H1 (cell line): ENCODE results near the gene MOK. TPM values are rescaled to one million over a fixed set of nuclear protein-coding genes. Genes with fewer than 3 reads are reported as not detected.

Experiments used
- CTCF ChIA-PET: fragments of 300-600 bp; sonication (Branson Sonifier 250); formaldehyde crosslinking; loops from one replicate; lab custom pipeline; 2021; ENCODE audit not compliant: partially characterized antibody; lab: Charles Lee
- POLR2A ChIA-PET: fragments of 300-600 bp; sonication (Branson Sonifier 250); formaldehyde crosslinking; loops from one replicate; lab custom pipeline; 2021; ENCODE audit warnings: inconsistent platforms; ENCODE audit not compliant: partially characterized antibody; lab: Charles Lee
- DNase-seq, 2 experiments: peaks; one replicate each; pipeline versions ENCODE4 v3.0.0 to v3.0.0-alpha.2; 2010 to 2022; ENCODE audit warnings: low spot score in 2 of 2, low read depth in 1 of 2, mixed read lengths in 1 of 2
- FAIRE-seq: peaks from 2 replicates; lab custom pipeline; 2011; peaks lifted over from hg19 to GRCh38; lab: Jason Lieb, UNC
- H2AFZ ChIP-seq: 2 replicates; pipeline ENCODE4 v1.8.1; 2012; ENCODE audit warnings: low read length, inconsistent platforms
- H2AK5ac ChIP-seq: 2 replicates; pipeline ENCODE4 v1.6.1; 2013; ENCODE audit warnings: low read depth, low read length
- H2BK120ac ChIP-seq: replicated peaks from 2 replicates; pipeline ENCODE3; 2013; ENCODE audit warnings: low read depth, low read length, inconsistent platforms
- H2BK12ac ChIP-seq: 2 replicates; pipeline ENCODE4 v1.6.1; 2013; ENCODE audit warnings: low read depth, low read length
- H2BK15ac ChIP-seq: 2 replicates; pipeline ENCODE4 v1.6.1; 2013; ENCODE audit warnings: low read length
- H2BK20ac ChIP-seq: 2 replicates; pipeline ENCODE4 v1.6.1; 2013; ENCODE audit warnings: low read length
- H2BK5ac ChIP-seq: 2 replicates; pipeline ENCODE4 v1.6.1; 2013; ENCODE audit warnings: low read depth, low read length
- H3K14ac ChIP-seq: 2 replicates; pipeline ENCODE4 v1.6.1; 2013; ENCODE audit warnings: inconsistent platforms; ENCODE audit not compliant: insufficient read length
- H3K18ac ChIP-seq: 2 replicates; pipeline ENCODE4 v1.6.1; 2013; ENCODE audit warnings: low read length; ENCODE audit errors: extremely low read depth
- H3K23ac ChIP-seq: 2 replicates; pipeline ENCODE4 v1.6.1; 2013; ENCODE audit warnings: inconsistent platforms; ENCODE audit not compliant: insufficient read length
- H3K23me2 ChIP-seq: 2 replicates; pipeline ENCODE4 v1.6.1; 2013; ENCODE audit warnings: low read depth, low read length
- H3K27ac ChIP-seq: 2 replicates; pipeline ENCODE4 v1.6.1; 2011; ENCODE audit warnings: low read depth, low read length, inconsistent platforms
- H3K27me3 ChIP-seq, 4 experiments: replicated peaks in 1 of 4; 1 replicate in 1 of 4; 2 replicates in 3 of 4; pipeline versions ENCODE4 v1.6.1 to v1.8.1; 2011 to 2013; ENCODE audit warnings: low read length in 3 of 4, mild to moderate bottlenecking in 3 of 4, inconsistent platforms in 2 of 4, mixed read lengths in 2 of 4, moderate library complexity in 1 of 4; ENCODE audit not compliant: control insufficient read depth in 3 of 4, insufficient read depth in 3 of 4; ENCODE audit errors: extremely low read depth in 1 of 4
- H3K36me3 ChIP-seq, 4 experiments: 2 replicates each; pipeline versions ENCODE4 v1.6.1 to v1.8.1; 2011 to 2013; ENCODE audit warnings: mild to moderate bottlenecking in 4 of 4, low read length in 3 of 4, moderate library complexity in 2 of 4, control low read depth in 1 of 4, inconsistent platforms in 1 of 4; ENCODE audit not compliant: insufficient read depth in 4 of 4, control insufficient read depth in 2 of 4
- H3K4ac ChIP-seq: replicated peaks from 2 replicates; pipeline ENCODE3; 2013; ENCODE audit warnings: low read length, low read depth, mixed read lengths, inconsistent platforms; ENCODE audit not compliant: insufficient read length
- H3K4me1 ChIP-seq, 4 experiments: replicated peaks in 1 of 4; 1 replicate in 1 of 4; 2 replicates in 3 of 4; pipeline versions ENCODE4 v1.6.1 to v1.8.1; 2011 to 2013; ENCODE audit warnings: low read length in 3 of 4, inconsistent platforms in 2 of 4, mixed read lengths in 1 of 4; ENCODE audit not compliant: insufficient read depth in 4 of 4, control insufficient read depth in 3 of 4
- H3K4me2 ChIP-seq, 2 experiments: 2 replicates each; pipeline versions ENCODE4 v1.6.1 to v1.8.1; 2011 to 2013; ENCODE audit warnings: low read depth in 2 of 2, low read length in 2 of 2, control low read depth in 1 of 2, inconsistent platforms in 1 of 2, mild to moderate bottlenecking in 1 of 2; ENCODE audit not compliant: insufficient read depth in 1 of 2
- H3K4me3 ChIP-seq, 4 experiments: fragments of 200-600, 300-600 bp in 1 of 4; sonication (generic), shearing (Covaris generic), sonication (Bioruptor Twin) in 1 of 4; 2 replicates each; pipeline versions ENCODE4 v1.5.1 to v1.8.1; 2011 to 2016; ENCODE audit warnings: low read length in 4 of 4, low read depth in 3 of 4, control low read depth in 2 of 4, inconsistent platforms in 2 of 4, mild to moderate bottlenecking in 2 of 4, mixed read lengths in 1 of 4, moderate library complexity in 1 of 4; ENCODE audit not compliant: insufficient read depth in 2 of 4; ENCODE audit errors: extremely low read depth in 1 of 4
- H3K56ac ChIP-seq: replicated peaks from 2 replicates; pipeline ENCODE3; 2013; ENCODE audit warnings: low read depth, mild to moderate bottlenecking, mixed read lengths, low read length, inconsistent platforms; ENCODE audit not compliant: insufficient read length
- H3K79me1 ChIP-seq: 2 replicates; pipeline ENCODE4 v1.6.1; 2013; ENCODE audit warnings: low read depth, low read length, control low read depth
- H3K79me2 ChIP-seq, 2 experiments: 2 replicates each; pipeline versions ENCODE4 v1.6.1 to v1.8.1; 2012 to 2013; ENCODE audit warnings: low read length in 2 of 2, mild to moderate bottlenecking in 2 of 2, inconsistent platforms in 1 of 2; ENCODE audit not compliant: insufficient read depth in 2 of 2, control insufficient read depth in 1 of 2
- H3K9ac ChIP-seq, 4 experiments: replicated peaks in 1 of 4; 1 replicate in 1 of 4; 2 replicates in 3 of 4; pipeline versions ENCODE4 v1.6.1 to v1.8.1; 2011 to 2013; ENCODE audit warnings: low read depth in 3 of 4, low read length in 3 of 4, control low read depth in 2 of 4, mild to moderate bottlenecking in 2 of 4, moderate library complexity in 2 of 4, inconsistent platforms in 1 of 4; ENCODE audit errors: extremely low read depth in 1 of 4
- H3K9me3 ChIP-seq, 2 experiments: 2 replicates each; pipeline versions ENCODE4 v1.6.1 to v1.8.1; 2012 to 2013; ENCODE audit warnings: mild to moderate bottlenecking in 2 of 2, moderate library complexity in 2 of 2, control low read depth in 1 of 2, inconsistent platforms in 1 of 2, low read depth in 1 of 2, low read length in 1 of 2, mixed read lengths in 1 of 2; ENCODE audit not compliant: insufficient read depth in 2 of 2
- H4K20me1 ChIP-seq, 2 experiments: replicated peaks in 1 of 2; 2 replicates each; pipeline versions ENCODE3 to v1.8.1; 2011 to 2013; ENCODE audit warnings: inconsistent platforms in 2 of 2, low read length in 2 of 2, mild to moderate bottlenecking in 1 of 2; ENCODE audit not compliant: insufficient read depth in 2 of 2, control insufficient read depth in 1 of 2
- H4K5ac ChIP-seq: 2 replicates; pipeline ENCODE4 v1.6.1; 2013; ENCODE audit warnings: low read length, low read depth, mixed read lengths, inconsistent platforms; ENCODE audit not compliant: insufficient read length
- H4K8ac ChIP-seq: 2 replicates; pipeline ENCODE4 v1.8.0; 2013; ENCODE audit warnings: mild to moderate bottlenecking, moderate library complexity, low read length, inconsistent platforms; ENCODE audit not compliant: insufficient read depth; ENCODE audit errors: extremely low read depth
- H4K91ac ChIP-seq: replicated peaks from 2 replicates; pipeline ENCODE3; 2013; ENCODE audit warnings: low read length, mixed read lengths, inconsistent platforms; ENCODE audit not compliant: insufficient read length
- ASH2L ChIP-seq: fragments of 200-600, 300-600 bp; sonication (generic); IDR thresholded peaks from one replicate; pipeline ENCODE4 v1.7.1; 2017; ENCODE audit warnings: low read length
- CBX8 ChIP-seq: fragments of 300-800, 300-1000 bp; sonication (generic); IDR thresholded peaks from 2 replicates; pipeline ENCODE4 v1.7.1; 2016; ENCODE audit warnings: low read depth, low read length, borderline replicate concordance
- EP300 ChIP-seq, 2 experiments: IDR thresholded peaks; 1 replicate in 1 of 2; 2 replicates in 1 of 2; pipeline ENCODE4 v1.6.1; 2011 to 2012; ENCODE audit warnings: low read depth in 2 of 2, low read length in 2 of 2, mild to moderate bottlenecking in 2 of 2, borderline replicate concordance in 1 of 2, inconsistent platforms in 1 of 2, moderate library complexity in 1 of 2
- JUND ChIP-seq: IDR thresholded peaks from 2 replicates; pipeline ENCODE4 v1.6.1; 2011; ENCODE audit warnings: mild to moderate bottlenecking, improper control_type of control experiment, low read length
- KDM4A ChIP-seq: IDR thresholded peaks from one replicate; pipeline ENCODE4 v1.7.1; 2012; ENCODE audit warnings: low read depth, mild to moderate bottlenecking, moderate library complexity, low read length, inconsistent platforms; ENCODE audit not compliant: severe bottlenecking
- RNF2 ChIP-seq: fragments of 200-900, 300-1000 bp; sonication (generic); IDR thresholded peaks from 2 replicates; pipeline ENCODE4 v1.7.1; 2016; ENCODE audit warnings: borderline replicate concordance, low read depth, mild to moderate bottlenecking, antibody characterized with exemption, low read length; ENCODE audit not compliant: poor library complexity, severe bottlenecking; ENCODE audit errors: missing control alignments
- SP4 ChIP-seq: IDR thresholded peaks from 2 replicates; pipeline ENCODE4 v1.6.1; 2012; ENCODE audit warnings: low read length, inconsistent platforms
- SUZ12 ChIP-seq: fragments of 200-600 bp; sonication (generic); IDR thresholded peaks from 2 replicates; pipeline ENCODE4 v1.6.1; 2012; ENCODE audit warnings: mild to moderate bottlenecking, inconsistent platforms, low read length, moderate library complexity, mixed read lengths
- TCF12 ChIP-seq: IDR thresholded peaks from 2 replicates; pipeline ENCODE4 v1.6.1; 2011; ENCODE audit warnings: low read depth, mild to moderate bottlenecking, low read length
- WGBS, 2 experiments: shearing (Covaris generic) in 1 of 2; methylation state at CpG; one replicate each; pipeline versions ENCODE4 v1.1.6 to v1.1.7; 2013 to 2015; ENCODE audit warnings: low lambda C conversion rate in 2 of 2, mixed read lengths in 2 of 2, inconsistent platforms in 1 of 2, low coverage in 1 of 2, missing lambda C conversion rate in 1 of 2; ENCODE audit not compliant: insufficient replicate concordance in 2 of 2, insufficient coverage in 1 of 2, insufficient read length in 1 of 2; ENCODE audit errors: extremely low coverage in 1 of 2, missing lambda C conversion rate in 1 of 2; 5-methylcytosine and 5-hydroxymethylcytosine counted together
- polyA plus RNA-seq, 7 experiments: library from polyadenylated mRNA; depleted of rRNA in 3 of 7; stranded (reverse) in 5 of 7; unstranded in 2 of 7; fragments of >200 nt in 5 of 7; fragments of 200-250 nt in 2 of 7; gene quantifications; 1 replicate in 5 of 7; 2 replicates in 1 of 7; 4 replicates in 1 of 7; pipeline versions ENCODE4 v1.2.1 to v1.2.3, GENCODE V29; 2011 to 2013; ENCODE audit warnings: missing spikeins in 2 of 7, mixed read lengths in 2 of 7
- total RNA-seq: library from RNA; stranded (reverse); fragmentation: NEBNext Ultra II Directional; extraction: Animal tissue kit (Norgen Biotek cat#: 25700); gene quantifications from 2 replicates; pipeline ENCODE4 v1.2.1, GENCODE V29; 2021

MOK gene
- total and polyA plus RNA-seq, 2 of the 8 experiments (the other 6 are each of a cell fraction or from before 2014, with no cell fraction given), result 2.1 to 2.5 TPM

- Histone ChIP-seq H4K5ac (no peak overlapping the region), H2AK5ac (no peak overlapping the region), H3K9ac (no peak overlapping the region), H3K79me2 (no peaks in the 10 kb centered on the region), H3K79me1 (no peaks in the 10 kb centered on the region), H2BK120ac (no peak overlapping the region), H3K27ac (no peak overlapping the region), H4K20me1 (no peaks in the 10 kb centered on the region), H2BK15ac (no peak overlapping the region), H3K9me3 (no peaks in the 10 kb centered on the region; a peak in 1 of 4 replicates), H2BK20ac (no peak overlapping the region), H2BK5ac (no peak overlapping the region), H4K8ac (no peak overlapping the region), H3K4ac (no peak overlapping the region), H3K27me3 (no peaks in the 10 kb centered on the region), H3K14ac (no peak overlapping the region), H2BK12ac (no peak overlapping the region), H3K36me3 (no peaks in the 10 kb centered on the region), H3K4me3 (no peak overlapping the region), H2AFZ (no peak overlapping the region; the same call in 1 of the 2 replicates), H3K23ac (no peak overlapping the region), H3K4me1 (no peaks in the 10 kb centered on the region), H4K91ac (no peak overlapping the region), H3K56ac (no peak overlapping the region), H3K18ac (no peak overlapping the region), H3K4me2 (no peak overlapping the region), H3K23me2 (no peaks in the 10 kb centered on the region)
- DNase-seq, result no peak
- 90% methylated on average over 8 of the region's 8 CpGs; no CpG with 5 or more reads in 1 of the 2 experiments for WGBS, 2 experiments
- ChIA-PET POLR2A (no interaction called here), CTCF (interaction anchor here (1.8 kb wide), 1 partner anchor 43 kb away, joined by 7 read pairs; no protein-coding TSS in a partner anchor)
- no peak for FAIRE-seq
- TF ChIP-seq SP4, result no peak
- TF ChIP-seq TCF12, result no peak
- TF ChIP-seq SUZ12, result no peak
- no peak for TF ChIP-seq ASH2L
- TF ChIP-seq JUND, result no peak
- TF ChIP-seq EP300 (IDR thresholded peaks at IDR 0.05; ENCODE audit: borderline replicate concordance in 1 of 2, low read depth in 2 of 2, low read length in 2 of 2), result no peak
- TF ChIP-seq RNF2, result no peak
- TF ChIP-seq KDM4A, result no peak
- no peak for TF ChIP-seq CBX8
Observed at GRCh38 chr14:102279688-102280348, 25.1 kb downstream of the MOK start.
